Measurements from ENCODE around the gene MS4A6E. TPM values are rescaled to one million over a fixed set of nuclear protein-coding genes. Genes with fewer than 3 reads are reported as not detected.

Gene MS4A6E
- total RNA-seq, 1 experiment from 2014 or later, result not detected

GRCh38 chr11:60332846-60333245 lies 5.8 kb downstream of the MS4A6E start:
- ATAC-seq (no peak), DNase-seq (ENCODE audit: low read depth, low spot score) (no peak)
- BruUV-seq (replicated peaks), result no TSS peak
- no peak overlapping the region for H3K27ac ChIP-seq (ENCODE audit: low read depth, low read length)
- no peaks in the 10 kb centered on the region for H3K27me3 ChIP-seq (ENCODE audit: insufficient read depth, low read length)
- no peaks in the 10 kb centered on the region for H3K36me3 ChIP-seq (ENCODE audit: control insufficient read depth in 1 of 2, insufficient read depth in 2 of 2, low read length in 2 of 2)
- H3K9ac ChIP-seq (ENCODE audit: low read length), result no peak overlapping the region
- RAD21 ChIA-PET (ENCODE audit: low non-redundant PET in 1 of 2, low total read pairs in 2 of 2, uncharacterized antibody in 2 of 2, unreplicated experiment in 2 of 2), result no interaction called here
- H3K4me2 ChIP-seq (ENCODE audit: low read length), result no peak overlapping the region
- TF ChIP-seq SIN3A (IDR thresholded peaks at IDR 0.05; ENCODE audit: low read depth) (no peak), CTCF (IDR thresholded peaks at IDR 0.05 in 2 of 3, conservative IDR thresholded peaks at IDR 0.05 in 1 of 3; ENCODE audit: borderline replicate concordance in 1 of 3, insufficient read depth in 1 of 3, low read depth in 2 of 3, low read length in 2 of 3) (no peak), TCF7L2 (IDR thresholded peaks at IDR 0.05; ENCODE audit: borderline replicate concordance, extremely low read depth, insufficient read depth, insufficient read length) (no peak), CEBPB (IDR thresholded peaks at IDR 0.05; ENCODE audit: low read depth) (no peak), MAX (IDR thresholded peaks at IDR 0.05) (no peak), REST (IDR thresholded peaks at IDR 0.05; ENCODE audit: low read depth) (no peak), CBX3 (IDR thresholded peaks at IDR 0.05; ENCODE audit: low read depth) (no peak), RAD21 (IDR thresholded peaks at IDR 0.05; ENCODE audit: low read depth) (no peak), POLR2AphosphoS5 (IDR thresholded peaks at IDR 0.05; ENCODE audit: low read depth, low read length) (no peak), ZNF274 (IDR thresholded peaks at IDR 0.05; ENCODE audit: low read depth, low read length) (no peak), ZFX (IDR thresholded peaks at IDR 0.05) (no peak), FOSL1 (IDR thresholded peaks at IDR 0.05; ENCODE audit: low read depth) (no peak), EZH2 (IDR thresholded peaks at IDR 0.05) (no peak), POLR2A (IDR thresholded peaks at IDR 0.05; ENCODE audit: borderline replicate concordance, extremely low read depth, insufficient read depth, insufficient read length) (no peak), SP1 (IDR thresholded peaks at IDR 0.05; ENCODE audit: low read depth) (no peak), EGR1 (IDR thresholded peaks at IDR 0.05; ENCODE audit: low read depth) (no peak), ELF1 (IDR thresholded peaks at IDR 0.05; ENCODE audit: borderline replicate concordance, low read depth) (no peak), JUND (IDR thresholded peaks at IDR 0.05) (no peak), ATF3 (IDR thresholded peaks at IDR 0.05) (no peak)
- H4K20me1 ChIP-seq (ENCODE audit: insufficient read depth), result no peaks in the 10 kb centered on the region
- H3K9me3 ChIP-seq (ENCODE audit: control insufficient read depth in 1 of 2, insufficient read depth in 1 of 2, low read depth in 1 of 2, low read length in 2 of 2), result no peaks in the 10 kb centered on the region
- peaks cover 0 to 5% of the 10 kb centered on the region in 2 experiments; a peak in 2 of 4 replicates for H3K4me1 ChIP-seq (ENCODE audit: control insufficient read depth in 1 of 2, insufficient read depth in 2 of 2, low read length in 2 of 2)
- no peaks in the 10 kb centered on the region for H3K79me2 ChIP-seq (ENCODE audit: insufficient read depth, low read length)
- no peak overlapping the region for H3K4me3 ChIP-seq (replicated peaks in 1 of 2; ENCODE audit: low read depth in 1 of 2, low read length in 2 of 2)
- intact Hi-C loops (cut with micrococcal nuclease), result no loop called here
- no peaks in the 10 kb centered on the region for H3K9me2 ChIP-seq (ENCODE audit: insufficient read depth)
- no peak overlapping the region for H2AFZ ChIP-seq (ENCODE audit: low read depth, low read length, poor library complexity, severe bottlenecking)
- CTCF ChIA-PET, result interaction anchor here (2.2 kb wide), 1 partner anchor 13 kb away, joined by 6 read pairs; no protein-coding TSS in a partner anchor
- POLR2A ChIA-PET, result no interaction called here

Data from HCT116 (cell line).